ENCODE measurements around the gene BMPR1A. TPM values are rescaled to one million over a fixed set of nuclear protein-coding genes. Genes with fewer than 3 reads are reported as not detected.

The BMPR1A gene
- total RNA-seq, 1 donor from 2014 or later, result 84.7 TPM

DNA sequence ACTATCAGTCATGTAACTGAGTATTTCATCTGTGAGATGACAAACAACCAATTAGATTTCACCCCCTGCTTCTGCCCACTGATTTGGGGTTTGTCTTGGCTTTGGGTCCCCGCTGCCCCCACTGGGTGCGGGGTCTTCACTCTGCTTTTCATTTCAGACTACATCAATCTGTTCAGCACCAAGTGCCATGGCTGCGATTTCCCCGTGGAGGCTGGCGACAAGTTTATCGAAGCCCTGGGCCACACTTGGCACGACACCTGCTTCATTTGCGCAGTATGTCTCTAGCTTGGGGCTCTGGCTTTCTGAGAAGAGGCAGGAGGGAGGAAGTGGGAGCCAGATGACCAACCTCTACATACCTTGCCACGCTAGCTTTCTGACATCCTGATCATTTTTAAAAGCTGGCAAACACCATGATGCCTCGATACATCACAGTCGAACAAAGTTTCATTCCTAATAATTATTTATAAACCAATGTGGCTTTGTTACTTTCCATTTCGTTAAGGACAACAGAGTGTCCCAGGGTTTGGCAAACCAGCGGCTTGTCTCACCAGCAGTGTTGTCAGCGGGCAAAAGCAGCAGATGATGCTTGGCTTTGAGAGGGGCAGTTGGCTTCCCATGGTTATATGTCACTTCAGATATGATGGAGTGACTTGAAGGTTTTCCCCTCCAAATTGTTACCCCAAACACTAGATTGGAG, 30.3 kb upstream of the BMPR1A start:
- no peaks in the 10 kb centered on the region for H3K36me3 Mint-ChIP-seq
- no peaks in the 10 kb centered on the region for H3K27me3 Mint-ChIP-seq

DNA sequence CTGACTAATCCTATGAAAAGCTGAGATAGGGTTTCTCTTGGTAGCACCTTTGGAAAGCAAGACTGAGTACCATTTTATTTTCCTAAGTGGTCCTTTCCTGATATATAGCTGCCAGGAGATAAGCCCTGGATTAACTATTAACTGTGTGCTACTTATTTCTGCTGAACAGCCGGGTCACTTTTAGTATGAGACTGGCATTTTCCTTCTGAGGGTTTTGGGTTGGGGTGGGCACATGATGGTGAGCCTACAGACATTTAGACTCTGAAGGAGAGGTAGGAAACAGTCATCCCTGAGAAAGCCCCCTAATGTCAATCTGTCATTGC, 29.8 kb upstream of the BMPR1A start:
- peaks cover 4% of the 10 kb centered on the region for H3K4me1 Mint-ChIP-seq (ENCODE audit: unreplicated experiment)
- no peaks in the 10 kb centered on the region for H3K9me3 Mint-ChIP-seq
- no peaks in the 10 kb centered on the region for H3K27me3 Mint-ChIP-seq
- no peak for DNase-seq (ENCODE audit: extremely low spot score, unreplicated experiment)
- no peak overlapping the region for H3K4me3 Mint-ChIP-seq
- no peaks in the 10 kb centered on the region for H3K36me3 Mint-ChIP-seq
- TF ChIP-seq, protein P1, sequence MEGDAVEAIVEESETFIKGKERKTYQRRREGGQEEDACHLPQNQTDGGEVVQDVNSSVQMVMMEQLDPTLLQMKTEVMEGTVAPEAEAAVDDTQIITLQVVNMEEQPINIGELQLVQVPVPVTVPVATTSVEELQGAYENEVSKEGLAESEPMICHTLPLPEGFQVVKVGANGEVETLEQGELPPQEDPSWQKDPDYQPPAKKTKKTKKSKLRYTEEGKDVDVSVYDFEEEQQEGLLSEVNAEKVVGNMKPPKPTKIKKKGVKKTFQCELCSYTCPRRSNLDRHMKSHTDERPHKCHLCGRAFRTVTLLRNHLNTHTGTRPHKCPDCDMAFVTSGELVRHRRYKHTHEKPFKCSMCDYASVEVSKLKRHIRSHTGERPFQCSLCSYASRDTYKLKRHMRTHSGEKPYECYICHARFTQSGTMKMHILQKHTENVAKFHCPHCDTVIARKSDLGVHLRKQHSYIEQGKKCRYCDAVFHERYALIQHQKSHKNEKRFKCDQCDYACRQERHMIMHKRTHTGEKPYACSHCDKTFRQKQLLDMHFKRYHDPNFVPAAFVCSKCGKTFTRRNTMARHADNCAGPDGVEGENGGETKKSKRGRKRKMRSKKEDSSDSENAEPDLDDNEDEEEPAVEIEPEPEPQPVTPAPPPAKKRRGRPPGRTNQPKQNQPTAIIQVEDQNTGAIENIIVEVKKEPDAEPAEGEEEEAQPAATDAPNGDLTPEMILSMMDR (conservative IDR thresholded peaks at IDR 0.05), result no peak
- no peak overlapping the region for H3K27ac Mint-ChIP-seq

More for the DNA sequence above, 30.3 kb upstream of the BMPR1A start:
- Mint-ChIP-seq H3K4me3 (no peak overlapping the region), H3K9me3 (no peaks in the 10 kb centered on the region), H3K27ac (no peak overlapping the region), H3K4me1 (ENCODE audit: unreplicated experiment) (peaks cover 4% of the 10 kb centered on the region)
- TF ChIP-seq, protein P1 (conservative IDR thresholded peaks at IDR 0.05), result no peak
- DNase-seq (ENCODE audit: extremely low spot score, unreplicated experiment), result no peak

DNA sequence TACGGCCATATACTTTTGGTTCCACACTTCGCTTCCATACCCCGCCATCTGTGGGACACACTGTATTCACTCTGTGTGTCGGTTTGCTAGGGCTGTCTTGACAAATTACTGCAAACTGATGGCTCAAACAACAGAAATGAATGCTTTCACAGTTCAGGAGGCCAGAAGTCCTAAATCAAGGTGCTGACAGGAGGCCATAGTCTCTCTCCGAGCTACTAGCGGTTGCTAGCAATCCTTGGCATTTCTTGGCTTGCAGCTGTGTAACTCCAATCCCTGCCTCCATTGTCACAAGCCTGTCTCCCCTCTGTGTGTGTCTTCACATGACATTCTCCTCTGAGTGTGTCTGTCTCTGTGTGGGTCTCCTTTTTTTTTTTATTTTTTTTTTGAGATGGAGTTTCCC, 28.9 kb upstream of the BMPR1A start:
- Mint-ChIP-seq H3K9me3 (no peaks in the 10 kb centered on the region), H3K27me3 (no peaks in the 10 kb centered on the region), H3K27ac (no peak overlapping the region), H3K4me1 (ENCODE audit: unreplicated experiment) (peaks cover 4% of the 10 kb centered on the region), H3K36me3 (no peaks in the 10 kb centered on the region), H3K4me3 (no peak overlapping the region)
- DNase-seq (ENCODE audit: extremely low spot score, unreplicated experiment), result no peak
- TF ChIP-seq, protein P1 (conservative IDR thresholded peaks at IDR 0.05), result no peak

DNA sequence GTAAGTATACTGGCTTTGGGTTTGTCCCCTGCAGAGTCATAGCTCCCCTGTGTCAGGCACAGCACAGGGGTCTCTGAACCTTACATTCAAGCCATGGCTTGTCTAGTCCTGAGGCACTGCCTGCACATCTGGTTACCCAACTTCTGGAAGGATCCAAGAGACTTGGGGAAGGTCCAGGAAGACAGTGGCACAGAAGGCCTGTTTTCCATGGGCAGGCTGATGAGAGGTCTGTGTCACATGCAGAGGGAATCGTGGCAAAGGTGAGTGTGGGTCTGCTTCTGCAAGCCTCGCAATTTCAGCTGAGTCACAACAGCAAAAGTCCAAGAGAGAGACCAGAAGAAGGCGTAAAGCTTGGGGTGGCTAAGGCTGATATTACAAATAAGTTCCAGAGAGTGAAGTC, 28.4 kb upstream of the BMPR1A start:
- Mint-ChIP-seq H3K36me3 (no peaks in the 10 kb centered on the region), H3K27me3 (no peaks in the 10 kb centered on the region), H3K4me3 (no peak overlapping the region), H3K4me1 (ENCODE audit: unreplicated experiment) (peaks cover 8% of the 10 kb centered on the region), H3K9me3 (no peaks in the 10 kb centered on the region), H3K27ac (no peak overlapping the region)
- TF ChIP-seq, protein P1 (conservative IDR thresholded peaks at IDR 0.05), result no peak
- DNase-seq (ENCODE audit: extremely low spot score, unreplicated experiment), result no peak

DNA sequence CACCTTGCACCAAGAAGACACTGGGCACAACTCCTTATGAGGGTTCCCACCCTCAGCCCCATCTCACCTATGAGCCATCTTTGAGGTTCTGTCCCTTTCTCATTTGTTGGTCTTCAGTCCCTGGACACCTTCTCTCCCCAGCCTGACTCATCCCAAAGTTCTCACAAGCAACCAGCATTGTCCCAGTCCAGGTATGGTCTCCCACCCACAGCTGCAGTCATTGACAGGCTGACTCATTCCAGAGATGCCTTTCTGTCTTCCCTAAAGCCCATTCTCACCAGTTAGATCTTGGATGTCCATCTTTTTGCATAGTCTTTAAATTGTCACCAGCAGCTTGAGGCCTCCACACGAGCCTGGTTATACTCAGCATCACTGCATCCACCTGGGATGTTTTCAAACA, 26.7 kb upstream of the BMPR1A start:
- no peaks in the 10 kb centered on the region for H3K27me3 Mint-ChIP-seq
- no peaks in the 10 kb centered on the region for H3K36me3 Mint-ChIP-seq
- H3K4me3 Mint-ChIP-seq, result no peak overlapping the region
- TF ChIP-seq, protein P1 (conservative IDR thresholded peaks at IDR 0.05), result no peak
- H3K27ac Mint-ChIP-seq, result no peak overlapping the region
- peaks cover 9% of the 10 kb centered on the region for H3K4me1 Mint-ChIP-seq (ENCODE audit: unreplicated experiment)
- no peak for DNase-seq (ENCODE audit: extremely low spot score, unreplicated experiment)
- no peaks in the 10 kb centered on the region for H3K9me3 Mint-ChIP-seq

DNA sequence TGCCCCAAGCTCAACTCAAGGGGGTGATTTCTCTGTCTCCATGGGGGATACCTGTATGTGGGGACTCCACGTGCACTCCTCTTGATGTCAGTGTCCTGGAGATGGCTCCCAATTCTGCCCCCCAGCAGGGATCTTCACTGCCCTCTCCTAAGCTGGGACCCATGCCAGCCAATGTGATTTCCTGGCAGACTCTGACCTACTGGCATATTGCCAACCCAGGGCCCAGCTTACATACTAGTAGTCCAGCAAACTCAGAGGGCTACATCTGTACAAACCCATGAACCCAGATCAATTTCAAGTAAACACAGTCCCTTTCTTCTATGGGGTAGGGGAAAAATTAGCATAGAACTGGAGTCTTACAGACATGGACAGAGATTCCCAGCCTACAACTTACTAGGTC, 26.2 kb upstream of the BMPR1A start:
- H3K9me3 Mint-ChIP-seq, result no peaks in the 10 kb centered on the region
- no peaks in the 10 kb centered on the region for H3K27me3 Mint-ChIP-seq
- no peak overlapping the region for H3K27ac Mint-ChIP-seq
- peaks cover 9% of the 10 kb centered on the region for H3K4me1 Mint-ChIP-seq (ENCODE audit: unreplicated experiment)
- H3K36me3 Mint-ChIP-seq, result no peaks in the 10 kb centered on the region
- TF ChIP-seq, protein P1 (conservative IDR thresholded peaks at IDR 0.05), result no peak
- no peak for DNase-seq (ENCODE audit: extremely low spot score, unreplicated experiment)
- H3K4me3 Mint-ChIP-seq, result no peak overlapping the region
